ENCODE measurements around the gene USP54.
"Not testable (repeated sequence)": the region's sequence is repeated elsewhere in the genome, so short reads cannot be mapped to it uniquely, and the experiment has no call there.

GRCh38 chr10:73567025-73567424, 24.1 kb downstream of the USP54 start:
- not testable (repeated sequence) for TF ChIP-seq EZH2phosphoT487 (IDR thresholded peaks at IDR 0.05; ENCODE audit: borderline replicate concordance, low read depth, low read length)
- TF ChIP-seq, protein P1, sequence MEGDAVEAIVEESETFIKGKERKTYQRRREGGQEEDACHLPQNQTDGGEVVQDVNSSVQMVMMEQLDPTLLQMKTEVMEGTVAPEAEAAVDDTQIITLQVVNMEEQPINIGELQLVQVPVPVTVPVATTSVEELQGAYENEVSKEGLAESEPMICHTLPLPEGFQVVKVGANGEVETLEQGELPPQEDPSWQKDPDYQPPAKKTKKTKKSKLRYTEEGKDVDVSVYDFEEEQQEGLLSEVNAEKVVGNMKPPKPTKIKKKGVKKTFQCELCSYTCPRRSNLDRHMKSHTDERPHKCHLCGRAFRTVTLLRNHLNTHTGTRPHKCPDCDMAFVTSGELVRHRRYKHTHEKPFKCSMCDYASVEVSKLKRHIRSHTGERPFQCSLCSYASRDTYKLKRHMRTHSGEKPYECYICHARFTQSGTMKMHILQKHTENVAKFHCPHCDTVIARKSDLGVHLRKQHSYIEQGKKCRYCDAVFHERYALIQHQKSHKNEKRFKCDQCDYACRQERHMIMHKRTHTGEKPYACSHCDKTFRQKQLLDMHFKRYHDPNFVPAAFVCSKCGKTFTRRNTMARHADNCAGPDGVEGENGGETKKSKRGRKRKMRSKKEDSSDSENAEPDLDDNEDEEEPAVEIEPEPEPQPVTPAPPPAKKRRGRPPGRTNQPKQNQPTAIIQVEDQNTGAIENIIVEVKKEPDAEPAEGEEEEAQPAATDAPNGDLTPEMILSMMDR (conservative IDR thresholded peaks at IDR 0.05; ENCODE audit: low read length): not testable (repeated sequence)
